Karpas-422 (cell line): ENCODE data around the gene PNLDC1. TPM values are rescaled to one million over a fixed set of nuclear protein-coding genes. Genes with fewer than 3 reads are reported as not detected.

Experiments used
- DNase-seq: peaks from one replicate; pipeline ENCODE4 v3.0.0-alpha.2; 2015
- H2AFZ ChIP-seq: fragments of 200-600 bp; sonication (generic); 2 replicates; pipeline ENCODE4 v1.6.1; 2014; ENCODE audit warnings: antibody characterized with exemption, low read length, mixed read lengths
- H3K27ac ChIP-seq: fragments of 200-600 bp; sonication (generic); 2 replicates; pipeline ENCODE4 v1.5.1; 2014; ENCODE audit warnings: mild to moderate bottlenecking, low read length, moderate library complexity
- H3K27me3 ChIP-seq: fragments of 200-600 bp; sonication (generic); 2 replicates; pipeline ENCODE4 v1.6.1; 2014; ENCODE audit warnings: low read length, mixed read lengths
- H3K36me3 ChIP-seq: fragments of 200-600 bp; sonication (generic); 2 replicates; pipeline ENCODE4 v1.6.1; 2014; ENCODE audit warnings: low read length, mixed read lengths; ENCODE audit not compliant: insufficient read depth
- H3K4me1 ChIP-seq: fragments of 200-600 bp; sonication (generic); 2 replicates; pipeline ENCODE4 v1.6.1; 2014; ENCODE audit warnings: mild to moderate bottlenecking, low read length, mixed read lengths
- H3K4me2 ChIP-seq: fragments of 200-600 bp; sonication (generic); 2 replicates; pipeline ENCODE4 v1.6.1; 2014; ENCODE audit warnings: low read length, low read depth, mild to moderate bottlenecking; ENCODE audit not compliant: poor library complexity, severe bottlenecking
- H3K4me3 ChIP-seq: fragments of 200-600 bp; sonication (generic); 2 replicates; pipeline ENCODE4 v1.5.1; 2014; ENCODE audit warnings: mild to moderate bottlenecking, antibody characterized with exemption, low read length, mixed read lengths
- H3K79me2 ChIP-seq: fragments of 200-600 bp; sonication (generic); 2 replicates; pipeline ENCODE4 v1.6.1; 2014; ENCODE audit warnings: mild to moderate bottlenecking, low read length, mixed read lengths
- H3K9ac ChIP-seq: fragments of 200-600 bp; sonication (generic); 2 replicates; pipeline ENCODE4 v1.6.0; 2014; ENCODE audit warnings: low read length
- H3K9me2 ChIP-seq: fragments of 200-600 bp; sonication (generic), shearing (Covaris generic); replicated peaks from 2 replicates; pipeline ENCODE4 v1.6.0; 2014; ENCODE audit warnings: mild to moderate bottlenecking, low read length, moderate library complexity; ENCODE audit not compliant: insufficient read depth
- H3K9me3 ChIP-seq: fragments of 300-700, 200-600 bp; sonication (generic); 2 replicates; pipeline ENCODE4 v1.6.1; 2014; ENCODE audit warnings: low read length, mixed read lengths
- H4K20me1 ChIP-seq: fragments of 200-600 bp; sonication (generic); 2 replicates; pipeline ENCODE4 v1.6.1; 2014; ENCODE audit warnings: mild to moderate bottlenecking, antibody characterized with exemption, low read length, low read depth; ENCODE audit not compliant: insufficient read depth
- total RNA-seq: library from RNA; depleted of rRNA; stranded (reverse); fragments of >200 nt; shearing (Covaris generic); gene quantifications from 2 replicates; pipeline ENCODE4 v1.2.3, GENCODE V29; 2014; ENCODE audit warnings: low replicate concordance; rRNA removed

Gene PNLDC1
- 0.11 TPM in 1 of 2 replicates, not detected in the other for total RNA-seq

GRCh38 chr6:159800141-159800865, at the start of gene PNLDC1:
TSS of gene PNLDC1 (plus strand) at chr6:159800276. CDS start at chr6:159800308, 32 bp downstream.
- no peak within 1 kb of the TSS for H3K4me2 ChIP-seq
- H3K9ac ChIP-seq = no peak within 1 kb of the TSS
- no peaks in the 10 kb centered on the region for H3K4me1 ChIP-seq
- no peaks in the 10 kb centered on the region for H4K20me1 ChIP-seq
- no peaks in the 10 kb centered on the region for H3K79me2 ChIP-seq
- DNase-seq = no peak
- H2AFZ ChIP-seq = no peak within 1 kb of the TSS
- no peaks in the 10 kb centered on the region for H3K27me3 ChIP-seq
- H3K36me3 ChIP-seq = peaks cover 18% of the 10 kb centered on the region; the same call in 1 of the 2 replicates
- H3K9me2 ChIP-seq = no peaks in the 10 kb centered on the region
- no peaks in the 10 kb centered on the region for H3K9me3 ChIP-seq
- H3K4me3 ChIP-seq = no peak within 1 kb of the TSS
- H3K27ac ChIP-seq = no peak within 1 kb of the TSS

- DNase-seq = no peak
- H3K27me3 ChIP-seq = no peaks in the 10 kb centered on the region
- H2AFZ ChIP-seq = no peak overlapping the region
- H3K9ac ChIP-seq = no peak overlapping the region
- H3K9me2 ChIP-seq = no peaks in the 10 kb centered on the region
- H4K20me1 ChIP-seq = 0 out of 2 replicates have a peak, but pooled peaks cover 3% of the 10 kb centered on the region
- no peak overlapping the region for H3K4me2 ChIP-seq
- H3K27ac ChIP-seq = no peak overlapping the region
- H3K4me3 ChIP-seq = no peak overlapping the region
- H3K79me2 ChIP-seq = peaks cover 78% of the 10 kb centered on the region
- peaks cover 89% of the 10 kb centered on the region; the same call in 1 of the 2 replicates for H3K36me3 ChIP-seq
- H3K9me3 ChIP-seq = no peaks in the 10 kb centered on the region
- no peaks in the 10 kb centered on the region for H3K4me1 ChIP-seq
Observed at GRCh38 chr6:159751448-159751847, 48.6 kb upstream of the PNLDC1 start.

- Histone ChIP-seq H3K9ac (no peak overlapping the region), H3K4me1 (no peaks in the 10 kb centered on the region), H3K79me2 (peaks cover 73% of the 10 kb centered on the region), H2AFZ (no peak overlapping the region), H3K4me3 (no peak overlapping the region), H3K9me3 (no peaks in the 10 kb centered on the region), H3K36me3 (peaks cover 86% of the 10 kb centered on the region; the same call in 1 of the 2 replicates), H4K20me1 (0 out of 2 replicates have a peak, but pooled peaks cover 3% of the 10 kb centered on the region), H3K27me3 (no peaks in the 10 kb centered on the region), H3K27ac (no peak overlapping the region), H3K9me2 (no peaks in the 10 kb centered on the region), H3K4me2 (no peak overlapping the region)
- no peak for DNase-seq
Observed at GRCh38 chr6:159753081-159753872, 46.8 kb upstream of the PNLDC1 start.

GRCh38 chr6:159754401-159754800, 45.7 kb upstream of the PNLDC1 start:
- Histone ChIP-seq H2AFZ (no peak overlapping the region), H3K9ac (no peak overlapping the region), H3K27ac (no peak overlapping the region), H3K4me2 (no peak overlapping the region), H3K9me3 (no peaks in the 10 kb centered on the region), H4K20me1 (0 out of 2 replicates have a peak, but pooled peaks cover 3% of the 10 kb centered on the region), H3K4me1 (peaks cover under 1% of the 10 kb centered on the region; the same call in 1 of the 2 replicates), H3K9me2 (no peaks in the 10 kb centered on the region), H3K27me3 (no peaks in the 10 kb centered on the region), H3K79me2 (peaks cover 66% of the 10 kb centered on the region), H3K4me3 (no peak overlapping the region), H3K36me3 (peaks cover 81% of the 10 kb centered on the region; the same call in 1 of the 2 replicates)
- DNase-seq = no peak

GRCh38 chr6:159754959-159755914, 44.8 kb upstream of the PNLDC1 start:
- DNase-seq = no peak
- Histone ChIP-seq H3K79me2 (peaks cover 60% of the 10 kb centered on the region), H3K4me1 (peaks cover 9% of the 10 kb centered on the region), H2AFZ (no peak overlapping the region), H3K4me2 (no peak overlapping the region), H3K27ac (no peak overlapping the region), H3K4me3 (no peak overlapping the region), H3K9me3 (no peaks in the 10 kb centered on the region), H4K20me1 (0 out of 2 replicates have a peak, but pooled peaks cover 3% of the 10 kb centered on the region), H3K9me2 (no peaks in the 10 kb centered on the region), H3K9ac (no peak overlapping the region), H3K36me3 (peaks cover 76% of the 10 kb centered on the region; the same call in 1 of the 2 replicates), H3K27me3 (no peaks in the 10 kb centered on the region)

- Histone ChIP-seq H3K9me2 (no peaks in the 10 kb centered on the region), H3K36me3 (peaks cover 63% of the 10 kb centered on the region; the same call in 1 of the 2 replicates), H3K4me3 (no peak overlapping the region), H3K9me3 (no peaks in the 10 kb centered on the region), H2AFZ (no peak overlapping the region), H3K4me1 (peaks cover 21% of the 10 kb centered on the region), H3K9ac (no peak overlapping the region), H4K20me1 (0 out of 2 replicates have a peak, but pooled peaks cover 3% of the 10 kb centered on the region), H3K27ac (no peak overlapping the region), H3K4me2 (no peak overlapping the region), H3K27me3 (no peaks in the 10 kb centered on the region), H3K79me2 (peaks cover 49% of the 10 kb centered on the region)
- DNase-seq = no peak
Observed at GRCh38 chr6:159756508-159756907, 43.6 kb upstream of the PNLDC1 start.

GRCh38 chr6:159758031-159759001, 41.8 kb upstream of the PNLDC1 start:
- Histone ChIP-seq H3K27ac (no peak overlapping the region), H3K36me3 (peaks cover 53% of the 10 kb centered on the region; the same call in 1 of the 2 replicates)

More at GRCh38 chr6:159758031-159759001, 41.8 kb upstream of the PNLDC1 start:
- 0 out of 2 replicates have a peak, but pooled peaks cover 3% of the 10 kb centered on the region for H4K20me1 ChIP-seq
- H3K79me2 ChIP-seq = peaks cover 42% of the 10 kb centered on the region
- H3K9ac ChIP-seq = no peak overlapping the region
- H2AFZ ChIP-seq = no peak overlapping the region
- peaks cover 30% of the 10 kb centered on the region for H3K4me1 ChIP-seq
- no peak for DNase-seq
- no peak overlapping the region for H3K4me2 ChIP-seq
- H3K27me3 ChIP-seq = no peaks in the 10 kb centered on the region
- H3K9me2 ChIP-seq = no peaks in the 10 kb centered on the region
- H3K4me3 ChIP-seq = no peak overlapping the region
- no peaks in the 10 kb centered on the region for H3K9me3 ChIP-seq
